Loucy (cell line): ENCODE results near the gene FXYD3.
A peak's percentile ranks its signal among the peaks of the same experiment; 100 is the strongest.

Source experiments
- H2AFZ ChIP-seq: fragments of 200-600 bp; sonication (generic); 2 replicates; pipeline ENCODE4 v1.6.0; 2016; ENCODE audit warnings: antibody characterized with exemption, mild to moderate bottlenecking, low read length, moderate library complexity
- H3F3A ChIP-seq: fragments of 200-600 bp; 2 replicates; pipeline ENCODE4 v1.6.0; 2016; ENCODE audit warnings: antibody characterized with exemption, low read depth, mild to moderate bottlenecking
- H3K27me3 ChIP-seq: fragments of 200-600 bp; sonication (generic); 2 replicates; pipeline ENCODE4 v1.6.1; 2014; ENCODE audit warnings: low read length, mild to moderate bottlenecking; ENCODE audit not compliant: insufficient read depth, poor library complexity, severe bottlenecking
- H3K36me3 ChIP-seq: fragments of 200-600 bp; sonication (generic); 2 replicates; pipeline ENCODE4 v1.6.1; 2016; ENCODE audit warnings: low read length; ENCODE audit not compliant: insufficient read depth
- H3K4me1 ChIP-seq: fragments of 200-600 bp; sonication (generic); 2 replicates; pipeline ENCODE4 v1.5.1; 2014; ENCODE audit warnings: low read length, mild to moderate bottlenecking; ENCODE audit not compliant: insufficient read depth, poor library complexity, severe bottlenecking
- H3K4me2 ChIP-seq: fragments of 200-600 bp; sonication (generic); 2 replicates; pipeline ENCODE4 v1.6.0; 2014; ENCODE audit warnings: antibody characterized with exemption, low read length, low read depth, mild to moderate bottlenecking; ENCODE audit not compliant: poor library complexity, severe bottlenecking
- H3K4me3 ChIP-seq: fragments of 200-600 bp; sonication (generic); 2 replicates; pipeline ENCODE4 v1.5.1; 2014; ENCODE audit warnings: low read length, mild to moderate bottlenecking, mixed read lengths; ENCODE audit not compliant: poor library complexity, severe bottlenecking
- H3K79me2 ChIP-seq: fragments of 200-600 bp; sonication (generic); 2 replicates; pipeline ENCODE4 v1.6.1; 2014; ENCODE audit warnings: low read length; ENCODE audit not compliant: insufficient read depth
- H3K9ac ChIP-seq: fragments of 200-600 bp; sonication (generic); 2 replicates; pipeline ENCODE4 v1.6.0; 2014; ENCODE audit warnings: mild to moderate bottlenecking, low read depth, low read length, moderate library complexity; ENCODE audit not compliant: poor library complexity, severe bottlenecking
- H3K9me2 ChIP-seq: fragments of 200-600 bp; sonication (generic); replicated peaks from 2 replicates; pipeline ENCODE4 v1.6.1; 2016; ENCODE audit warnings: low read depth, low read length, mixed read lengths
- H3K9me3 ChIP-seq: fragments of 200-600 bp; sonication (generic); 2 replicates; pipeline ENCODE4 v1.6.1; 2014; ENCODE audit warnings: mild to moderate bottlenecking, antibody characterized with exemption, low read length, low read depth; ENCODE audit not compliant: insufficient read depth
- H4K20me1 ChIP-seq: fragments of 200-600 bp; sonication (generic); 2 replicates; pipeline ENCODE4 v1.6.0; 2014; ENCODE audit warnings: antibody characterized with exemption, low read length, mild to moderate bottlenecking; ENCODE audit not compliant: insufficient read depth, poor library complexity, severe bottlenecking
- CTCF ChIP-seq: fragments of 200-600 bp; sonication (generic); conservative IDR thresholded peaks from 2 replicates; pipeline ENCODE4 v1.5.1; 2014; ENCODE audit warnings: mild to moderate bottlenecking, antibody characterized with exemption, low read length
- EZH2phosphoT487 ChIP-seq: fragments of 200-600 bp; IDR thresholded peaks from 2 replicates; pipeline ENCODE4 v1.6.1; 2018; ENCODE audit warnings: antibody characterized with exemption, mild to moderate bottlenecking, moderate library complexity, borderline replicate concordance

Gene FXYD3

GRCh38 chr19:35166100-35167063 is 50.8 kb downstream of the FXYD3 start:
- no peaks in the 10 kb centered on the region for H3K27me3 ChIP-seq
- H2AFZ ChIP-seq, result no peak overlapping the region
- peak overlapping the region; percentile 51 for H3K9ac ChIP-seq
- H3K79me2 ChIP-seq, result peaks cover 8% of the 10 kb centered on the region; the same call in 1 of the 2 replicates
- no peaks in the 10 kb centered on the region for H3K9me2 ChIP-seq
- no peak for TF ChIP-seq CTCF
- no peaks in the 10 kb centered on the region for H4K20me1 ChIP-seq
- H3K4me2 ChIP-seq, result peak overlapping the region; percentile 56
- peaks cover 64% of the 10 kb centered on the region for H3K36me3 ChIP-seq
- H3K4me3 ChIP-seq, result peak overlapping the region; percentile 34
- H3F3A ChIP-seq, result peaks cover 5% of the 10 kb centered on the region; the same call in 1 of the 2 replicates
- H3K9me3 ChIP-seq, result peaks cover 7% of the 10 kb centered on the region; the same call in 1 of the 2 replicates
- peaks cover 25% of the 10 kb centered on the region for H3K4me1 ChIP-seq

GRCh38 chr19:35167251-35168119 is 51.9 kb downstream of the FXYD3 start:
- H3K27me3 ChIP-seq, result no peaks in the 10 kb centered on the region
- H3K4me2 ChIP-seq, result peak overlapping the region; percentile 56
- H3K9ac ChIP-seq, result peak overlapping the region; percentile 51
- no peak overlapping the region for H2AFZ ChIP-seq
- H3K36me3 ChIP-seq, result peaks cover 55% of the 10 kb centered on the region
- peaks cover 7% of the 10 kb centered on the region; the same call in 1 of the 2 replicates for H3K79me2 ChIP-seq
- H3K4me3 ChIP-seq, result peak overlapping the region; percentile 34
- H3K9me3 ChIP-seq, result peaks cover 7% of the 10 kb centered on the region; the same call in 1 of the 2 replicates
- peaks cover 35% of the 10 kb centered on the region for H3K4me1 ChIP-seq
- no peaks in the 10 kb centered on the region for H4K20me1 ChIP-seq
- H3K9me2 ChIP-seq, result no peaks in the 10 kb centered on the region
- H3F3A ChIP-seq, result peaks cover 9% of the 10 kb centered on the region; the same call in 1 of the 2 replicates
- no peak for TF ChIP-seq EZH2phosphoT487
- no peak for TF ChIP-seq CTCF

GRCh38 chr19:35168196-35168595 is 52.6 kb downstream of the FXYD3 start:
- no peaks in the 10 kb centered on the region for H3K9me2 ChIP-seq
- no peak overlapping the region for H2AFZ ChIP-seq
- TF ChIP-seq EZH2phosphoT487 (no peak), CTCF (no peak)
- no peaks in the 10 kb centered on the region for H3K27me3 ChIP-seq
- peaks cover 55% of the 10 kb centered on the region for H3K36me3 ChIP-seq
- H3K4me3 ChIP-seq, result no peak overlapping the region
- H3F3A ChIP-seq, result peaks cover 9% of the 10 kb centered on the region; the same call in 1 of the 2 replicates
- peak overlapping the region; percentile 13 for H3K9ac ChIP-seq
- no peaks in the 10 kb centered on the region for H4K20me1 ChIP-seq
- peaks cover 37% of the 10 kb centered on the region for H3K4me1 ChIP-seq
- peaks cover 7% of the 10 kb centered on the region; the same call in 1 of the 2 replicates for H3K9me3 ChIP-seq
- peak overlapping the region; percentile 56 for H3K4me2 ChIP-seq
- H3K79me2 ChIP-seq, result no peaks in the 10 kb centered on the region
